Thyroid gland (tissue), 4 donors: ENCODE results near the gene NADSYN1.

Experiments
- CTCF ChIP-seq, 6 experiments: fragments of 200-600 bp in 3 of 6; fragments of 450-650 bp in 3 of 6; sonication (generic) in 3 of 6; IDR thresholded peaks; one replicate each; pipeline ENCODE4 v1.5.1; 2016 to 2019; ENCODE audit warnings: antibody characterized with exemption in 6 of 6, mild to moderate bottlenecking in 2 of 6, inconsistent platforms in 1 of 6, moderate library complexity in 1 of 6
- POLR2A ChIP-seq, 2 donors: fragments of 450-650 bp; IDR thresholded peaks; one replicate each; pipeline ENCODE4 v1.6.1; 2017; ENCODE audit warnings: antibody characterized with exemption in 2 of 2, mild to moderate bottlenecking in 2 of 2, moderate library complexity in 1 of 2

- TF ChIP-seq CTCF (IDR thresholded peaks at IDR 0.05) (no peak), POLR2A (IDR thresholded peaks at IDR 0.05) (no peak)
Measured at GRCh38 chr11:71507102-71507501, 54.1 kb downstream of the NADSYN1 start.
